ENCODE measurements around the gene DSCAML1.

DSCAML1 gene

DNA sequence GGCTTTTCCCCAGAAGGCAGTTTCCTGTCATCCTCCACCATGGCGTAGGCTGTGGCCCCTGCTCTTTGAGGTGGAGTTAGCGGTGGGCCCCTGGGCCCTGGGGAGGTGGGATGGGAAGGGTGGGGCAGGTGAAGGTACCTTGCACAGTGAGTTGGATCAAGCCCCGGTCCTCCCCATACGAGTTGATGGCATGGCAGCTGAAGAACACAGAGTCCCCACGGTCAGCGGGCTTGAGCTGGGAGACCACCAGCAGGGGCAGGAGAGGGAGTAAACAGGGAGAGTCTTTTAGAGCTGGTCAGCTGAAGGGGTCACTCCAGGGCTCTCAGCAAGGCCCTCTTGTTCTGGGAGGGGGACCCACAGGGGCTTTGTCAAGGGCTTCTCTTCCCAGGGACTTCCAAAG lies 316.0 kb downstream of the DSCAML1 start:
- DNase-seq: no peak

DNA sequence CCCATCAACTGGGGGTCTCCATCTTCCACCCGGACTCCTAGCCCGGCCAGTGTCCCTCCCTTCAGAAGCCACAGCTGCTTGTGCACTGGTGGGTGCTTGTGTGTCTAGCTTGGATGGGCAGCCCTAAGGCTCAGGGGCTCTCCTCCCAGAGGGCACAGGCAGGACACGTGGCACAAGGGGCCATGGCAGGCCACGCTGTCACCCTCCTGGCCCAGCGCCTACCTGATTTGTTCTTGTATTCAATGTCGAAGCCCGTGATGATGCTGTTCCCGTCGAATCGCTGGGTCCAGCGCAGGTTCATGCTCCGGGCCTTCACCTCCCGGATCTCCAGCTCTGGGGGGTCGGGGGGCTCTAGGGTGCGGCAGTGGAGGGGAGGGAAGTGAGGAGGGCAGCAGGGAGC lies 316.8 kb downstream of the DSCAML1 start:
- DNase-seq: no peak

DNA sequence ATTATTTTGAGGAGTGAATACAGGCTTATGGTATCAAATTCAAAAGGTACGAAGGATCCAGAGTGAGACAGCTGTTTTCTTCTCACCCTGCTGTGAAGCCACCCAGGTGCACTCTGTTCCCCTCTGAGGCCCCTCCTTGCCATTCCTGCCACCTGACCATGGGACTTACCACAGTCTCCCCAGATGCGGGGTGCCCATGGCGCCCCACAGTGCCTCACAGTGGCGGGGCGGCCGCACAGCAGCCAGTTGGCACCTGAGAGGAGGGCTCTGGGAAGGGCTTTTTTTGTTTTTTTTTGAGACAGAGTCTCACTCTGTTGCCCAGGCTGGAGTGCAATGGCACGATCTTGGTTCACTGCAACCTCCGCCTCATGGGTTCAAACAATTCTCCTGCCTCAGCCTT lies 317.6 kb downstream of the DSCAML1 start:
- no peak for DNase-seq

DNA sequence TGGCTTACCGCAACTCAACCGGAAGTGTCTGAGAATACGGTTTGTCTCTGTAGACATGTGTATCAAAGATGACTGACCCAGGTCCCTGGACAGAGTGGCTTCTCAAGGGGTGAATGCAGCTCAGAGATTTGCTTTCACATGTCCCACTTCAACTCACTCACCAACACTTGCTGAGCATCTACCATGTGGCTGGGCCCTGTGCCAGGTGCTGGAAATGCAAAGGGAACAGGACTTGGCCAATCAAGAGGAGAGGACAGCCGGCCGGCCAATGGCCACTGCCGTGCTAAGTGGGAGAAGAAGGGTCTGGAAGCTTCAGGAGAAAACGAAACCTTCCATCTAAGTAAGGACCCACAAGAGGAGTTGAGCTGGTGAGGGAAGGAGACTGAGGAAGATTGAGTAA lies 318.1 kb downstream of the DSCAML1 start:
- DNase-seq: no peak

DNA sequence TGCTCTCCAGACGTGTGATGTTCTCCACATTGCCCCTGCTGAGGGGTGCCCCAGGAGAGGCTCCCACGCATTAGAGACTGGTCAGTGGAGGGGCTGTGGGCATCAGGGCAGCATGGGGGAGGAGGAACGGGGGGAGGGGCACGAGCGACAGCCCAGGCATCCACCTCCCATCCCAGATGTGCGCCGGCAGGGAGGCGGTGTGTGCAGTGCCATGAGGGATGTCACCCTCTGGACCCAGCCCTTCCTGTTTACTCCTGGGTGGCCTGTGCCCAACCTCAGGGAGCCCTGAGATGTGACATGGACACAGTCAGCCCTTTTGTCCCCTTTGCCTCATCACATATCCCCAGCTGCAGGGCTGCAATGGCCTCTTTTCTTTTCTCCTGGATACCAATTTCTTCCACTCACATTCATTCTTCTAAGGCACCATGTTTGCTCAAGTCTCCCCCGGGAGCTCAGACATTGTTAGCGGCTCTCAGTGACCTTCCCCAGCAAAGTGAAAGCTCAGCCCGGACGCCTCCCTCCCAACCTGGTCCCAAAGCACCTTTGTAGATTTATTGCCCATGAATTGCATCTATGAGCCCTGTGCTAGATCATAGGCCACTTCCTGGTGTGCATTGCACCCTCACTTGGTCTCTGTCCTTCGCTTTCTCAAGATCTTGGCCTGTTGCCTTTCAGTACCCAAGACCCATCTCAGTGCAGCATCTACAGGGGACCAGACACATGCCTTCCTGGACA lies 318.7 kb downstream of the DSCAML1 start:
- no peak for DNase-seq

DNA sequence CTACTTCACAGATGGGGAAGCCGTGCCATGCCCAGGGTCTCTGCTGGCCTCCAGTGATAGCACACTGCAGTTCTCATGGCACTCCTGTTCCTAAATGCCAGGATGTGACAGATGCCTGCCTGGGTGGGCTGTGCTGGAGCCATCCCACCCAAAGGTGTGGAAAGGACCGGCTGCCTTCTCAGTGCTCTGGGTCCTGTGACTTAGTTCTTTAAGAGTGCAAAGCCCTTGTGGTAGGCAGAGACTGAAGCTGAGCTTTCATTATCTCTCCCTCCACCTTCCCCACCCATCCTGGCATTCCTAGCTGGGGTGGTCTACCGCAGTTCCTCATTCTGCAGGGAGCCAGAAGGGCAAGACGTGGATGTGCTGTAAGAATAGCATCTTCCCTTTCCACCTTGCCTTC lies 319.3 kb downstream of the DSCAML1 start:
- no peak for DNase-seq

DNA sequence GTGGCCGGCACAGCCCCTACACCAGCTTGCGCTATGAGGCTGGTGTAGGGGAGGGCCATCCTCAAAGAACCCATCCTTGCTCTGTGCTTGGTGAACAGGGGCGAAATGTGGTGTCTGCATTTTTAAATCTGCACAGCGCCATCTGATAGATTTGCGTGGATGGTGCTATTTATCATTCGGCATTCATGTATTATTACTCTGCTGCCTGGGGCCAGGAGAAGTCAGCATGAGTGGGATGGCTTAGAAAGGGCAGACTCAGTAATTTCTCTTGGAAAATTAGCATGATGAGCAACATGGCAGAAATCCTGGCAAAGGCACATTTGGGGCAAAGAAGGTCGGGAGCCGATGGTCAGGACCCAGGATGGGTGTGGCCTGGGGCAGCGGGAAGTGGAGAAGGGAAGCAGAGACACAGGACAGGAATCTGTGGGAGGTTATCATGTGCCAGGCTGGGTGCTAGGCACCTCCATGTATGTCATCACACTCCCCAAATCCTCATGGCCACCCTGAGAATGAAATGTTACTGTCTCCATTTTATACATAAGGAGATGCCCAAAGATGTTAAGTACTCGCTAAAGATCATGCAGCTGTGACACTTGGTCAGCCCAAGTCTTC lies 320.4 kb downstream of the DSCAML1 start:
- no peak for DNase-seq

DNA sequence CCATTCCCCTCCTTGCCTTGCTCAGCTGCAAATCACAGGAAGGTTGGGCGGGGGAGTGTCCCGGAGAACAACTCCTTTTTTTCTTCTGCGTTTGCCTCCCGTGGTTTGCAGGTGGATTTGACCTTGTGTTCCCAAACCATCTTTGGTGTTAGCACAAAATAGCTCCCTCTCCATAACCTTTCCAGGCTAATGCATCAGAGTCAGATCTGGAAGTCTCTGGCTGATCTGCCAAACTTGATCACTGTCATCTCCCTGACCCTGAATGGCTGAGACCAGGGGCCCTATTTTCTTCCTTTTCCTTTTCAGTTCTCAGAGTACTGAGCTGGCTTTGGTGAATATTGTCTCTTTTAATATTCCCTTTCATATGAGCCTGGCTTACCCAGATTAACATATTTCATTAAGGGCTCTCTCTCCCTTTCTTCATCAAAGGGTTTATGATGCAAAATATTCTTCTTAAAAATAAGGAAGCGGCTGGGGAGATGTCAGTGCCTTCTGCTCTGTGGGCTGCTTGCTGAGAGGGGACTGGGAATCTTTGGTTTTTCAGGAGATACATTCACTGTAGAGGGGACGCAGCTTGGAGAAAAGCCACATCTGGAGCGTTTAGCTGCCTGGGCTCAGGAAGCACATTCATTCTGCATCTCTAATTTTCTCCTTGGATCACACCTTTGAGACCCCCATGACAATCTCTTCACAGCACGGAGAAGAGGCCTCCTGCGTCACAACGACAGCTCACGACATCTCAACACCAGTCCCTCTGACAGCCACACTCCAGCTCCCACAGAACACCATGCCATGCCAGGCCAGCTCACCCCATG lies 321.1 kb downstream of the DSCAML1 start:
- DNase-seq: no peak

DNA sequence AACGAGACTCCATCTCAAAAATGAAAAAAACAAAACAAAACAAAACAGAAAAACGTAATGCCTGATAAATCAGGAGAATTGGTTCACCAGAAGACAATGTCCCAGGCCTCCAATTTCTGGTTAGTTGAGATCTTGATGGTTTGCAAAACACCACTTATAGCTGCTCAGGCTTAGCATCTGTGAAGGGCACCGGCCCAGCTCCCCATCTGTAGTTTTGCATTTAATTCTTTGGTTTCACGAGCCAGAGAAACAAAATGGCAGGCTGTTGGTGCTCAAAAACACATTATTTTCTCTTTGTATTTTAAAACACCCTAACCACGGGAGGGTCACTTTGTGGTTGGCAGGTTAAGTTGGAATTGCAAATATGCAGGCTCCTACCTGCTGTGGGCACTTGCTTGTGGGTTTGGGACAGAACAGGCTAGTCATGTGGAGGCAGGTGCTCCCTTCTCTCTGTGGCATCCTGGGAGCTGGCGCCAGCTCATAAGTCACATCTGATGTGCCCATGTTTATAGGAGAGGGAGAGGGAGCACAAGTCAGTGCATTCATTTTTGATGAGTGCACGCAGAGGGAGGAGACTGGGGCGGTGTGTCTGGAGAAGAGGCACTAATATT lies 323.4 kb downstream of the DSCAML1 start:
- no peak for DNase-seq

DNA sequence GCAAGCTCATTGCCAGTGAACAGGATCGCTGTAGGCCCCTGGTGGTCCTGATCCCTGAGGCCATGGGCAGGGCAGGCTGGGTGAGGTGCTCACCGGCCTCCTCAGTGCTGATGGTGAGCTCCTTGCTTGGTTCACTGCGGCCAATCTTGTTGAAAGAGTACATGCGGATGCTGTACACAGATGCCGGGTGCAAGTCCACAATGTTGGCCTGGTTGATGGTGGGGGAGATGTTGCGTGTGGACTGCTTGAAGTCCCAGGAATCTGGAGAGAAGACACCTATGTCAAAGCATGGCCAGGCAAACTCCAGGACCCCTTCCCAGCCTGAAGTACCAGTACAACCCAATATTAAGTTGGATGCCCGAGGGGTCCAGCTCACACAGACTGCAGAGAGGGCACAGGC lies 325.2 kb downstream of the DSCAML1 start:
- DNase-seq: no peak

DNA sequence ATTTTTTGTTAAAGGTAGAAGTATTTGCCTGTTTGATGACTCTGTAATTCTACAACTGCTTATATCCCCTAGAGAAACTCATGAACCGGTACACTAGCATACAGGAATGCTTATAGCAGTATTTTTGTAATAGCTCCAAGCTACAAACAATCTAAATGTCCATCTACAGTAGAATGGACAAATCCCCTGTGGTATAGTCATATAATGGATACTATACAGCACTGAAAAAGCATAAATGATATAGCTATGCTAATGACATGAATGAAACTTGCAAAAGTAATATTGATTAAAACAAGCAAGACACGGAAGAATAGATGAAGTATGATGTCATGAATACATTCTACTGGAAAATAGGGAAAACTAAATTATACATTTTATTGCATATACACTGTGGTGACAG lies 326.4 kb downstream of the DSCAML1 start:
- DNase-seq: no peak

DNA sequence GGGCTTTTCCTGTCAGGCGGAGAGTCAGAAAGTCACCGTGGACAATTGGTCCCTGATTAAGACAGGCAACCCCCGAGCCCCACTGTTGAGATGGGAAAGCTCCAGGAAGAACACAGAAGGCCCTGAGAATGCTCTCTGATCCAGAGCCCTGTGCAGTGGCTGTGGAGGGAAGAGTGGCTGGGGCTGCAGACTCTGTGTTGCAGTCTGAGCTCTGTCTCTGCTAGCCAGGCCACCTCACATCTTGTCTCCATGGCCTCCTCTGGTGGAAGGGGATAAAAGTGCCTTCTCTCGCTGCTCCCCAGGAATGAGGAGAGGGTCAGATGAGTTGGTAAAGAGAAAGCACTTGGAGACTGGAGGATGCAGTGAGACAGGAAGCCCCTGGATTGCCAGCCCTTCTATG lies 328.1 kb downstream of the DSCAML1 start:
- DNase-seq: no peak

DNA sequence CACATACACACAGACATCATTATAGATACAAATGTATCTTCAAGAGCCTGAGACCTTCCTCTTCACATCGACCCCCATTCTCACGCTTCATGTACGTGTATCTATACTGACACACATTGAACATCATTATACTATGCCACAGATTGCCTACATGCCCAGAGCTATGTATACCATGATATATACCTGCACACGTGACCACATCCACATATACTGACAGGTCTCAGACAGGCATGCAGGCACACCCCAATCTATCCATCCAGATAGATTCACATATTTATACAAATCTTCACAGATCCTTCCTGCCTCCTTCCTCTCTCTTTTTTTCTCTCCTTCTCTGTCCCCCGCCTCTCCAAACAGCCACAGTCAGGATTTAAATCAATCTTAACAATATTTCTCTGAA lies 329.2 kb downstream of the DSCAML1 start:
- no peak for DNase-seq

DNA sequence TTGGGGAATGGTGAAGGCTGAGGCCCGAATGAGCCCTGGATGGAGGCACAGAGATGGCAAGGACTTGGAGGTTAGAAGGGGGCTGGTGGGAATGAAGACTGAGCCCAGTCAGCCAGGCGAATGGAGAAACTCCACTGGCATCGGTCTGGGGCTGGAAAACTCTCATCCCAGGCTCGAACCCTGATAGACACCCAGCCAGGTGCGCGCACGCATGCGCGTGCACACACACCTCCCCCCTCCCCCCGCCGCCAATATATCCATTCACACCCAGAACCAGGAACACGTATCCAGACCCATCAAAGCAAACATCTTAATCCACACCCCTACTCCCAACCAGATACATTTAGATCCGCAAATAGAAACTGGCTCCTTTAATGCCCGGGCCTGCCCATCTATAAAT lies 330.1 kb downstream of the DSCAML1 start:
- no peak for DNase-seq

DNA sequence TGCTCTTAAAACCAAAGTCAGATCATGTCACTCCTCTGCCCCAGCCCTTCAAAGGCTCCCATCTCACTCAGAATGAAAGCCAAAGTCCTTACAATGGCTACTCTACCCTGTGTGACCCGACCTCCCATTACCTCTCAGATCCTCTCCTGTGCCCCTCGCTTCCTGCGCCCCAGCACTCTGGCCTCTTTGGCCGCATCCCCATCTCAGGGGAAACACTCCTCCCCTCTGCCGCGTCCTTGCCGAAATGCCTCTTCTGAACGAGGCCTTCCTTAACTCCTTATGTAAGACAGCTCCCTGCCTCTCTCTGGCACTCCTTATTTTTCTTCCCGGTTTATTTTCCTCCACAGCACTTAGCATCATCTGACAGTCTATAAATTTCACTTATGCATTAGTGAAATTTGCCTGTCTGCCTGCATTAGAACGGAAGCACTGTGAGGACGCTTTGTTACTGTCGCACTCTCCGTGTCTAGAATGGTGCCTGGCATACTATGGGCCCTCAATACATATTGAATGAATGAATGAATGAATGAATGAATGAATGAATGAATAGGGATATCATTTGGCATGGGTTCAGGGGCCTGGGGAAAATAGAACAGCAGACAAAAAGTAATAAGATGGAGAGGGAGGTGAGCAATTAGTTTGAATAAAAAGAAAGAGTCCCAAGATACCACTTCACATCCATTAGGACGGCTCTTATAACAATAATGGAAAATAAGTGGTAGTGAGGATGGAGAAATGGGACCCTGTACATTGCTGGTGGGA lies 331.6 kb downstream of the DSCAML1 start:
- no peak for DNase-seq

DNA sequence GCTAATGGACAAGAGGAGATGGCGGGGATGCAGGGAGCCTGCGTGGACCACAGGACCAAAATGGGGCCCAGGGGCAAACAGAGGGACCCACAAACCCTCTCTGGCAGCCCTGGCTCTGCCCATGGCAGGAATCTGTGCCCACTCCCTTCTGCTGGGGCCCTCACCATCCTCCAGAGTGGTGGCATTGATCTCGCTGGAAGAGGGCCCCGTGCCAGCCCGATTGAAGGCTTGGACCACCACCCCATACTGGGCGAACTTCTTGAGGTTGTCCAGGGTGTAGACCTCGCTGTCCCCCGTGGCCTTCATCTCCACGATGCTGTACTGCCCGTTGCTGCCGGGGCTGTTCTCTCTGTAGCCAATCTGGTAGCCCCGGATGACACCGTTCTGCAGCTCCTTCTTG lies 332.2 kb downstream of the DSCAML1 start:
- no peak for DNase-seq

DNA sequence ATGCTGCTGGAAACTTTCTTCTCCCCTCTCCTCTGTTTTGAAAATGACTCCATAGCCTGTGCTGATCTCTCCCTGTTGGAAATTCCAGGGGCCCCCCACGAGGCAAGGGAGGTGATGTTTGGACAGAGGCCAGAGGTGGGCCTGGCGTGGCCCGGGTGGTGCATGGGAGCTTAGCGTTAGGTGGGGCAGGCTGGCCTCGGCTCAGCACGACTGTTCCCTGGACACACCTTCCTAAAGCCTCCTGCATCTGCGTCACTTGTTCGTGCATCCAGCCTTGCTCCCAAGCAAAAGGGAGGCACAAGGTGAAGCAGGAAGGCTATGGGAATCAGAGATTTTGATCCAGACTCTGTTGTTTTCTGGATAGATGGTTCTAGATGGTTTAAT lies 334.2 kb downstream of the DSCAML1 start:
- DNase-seq: no peak

DNA sequence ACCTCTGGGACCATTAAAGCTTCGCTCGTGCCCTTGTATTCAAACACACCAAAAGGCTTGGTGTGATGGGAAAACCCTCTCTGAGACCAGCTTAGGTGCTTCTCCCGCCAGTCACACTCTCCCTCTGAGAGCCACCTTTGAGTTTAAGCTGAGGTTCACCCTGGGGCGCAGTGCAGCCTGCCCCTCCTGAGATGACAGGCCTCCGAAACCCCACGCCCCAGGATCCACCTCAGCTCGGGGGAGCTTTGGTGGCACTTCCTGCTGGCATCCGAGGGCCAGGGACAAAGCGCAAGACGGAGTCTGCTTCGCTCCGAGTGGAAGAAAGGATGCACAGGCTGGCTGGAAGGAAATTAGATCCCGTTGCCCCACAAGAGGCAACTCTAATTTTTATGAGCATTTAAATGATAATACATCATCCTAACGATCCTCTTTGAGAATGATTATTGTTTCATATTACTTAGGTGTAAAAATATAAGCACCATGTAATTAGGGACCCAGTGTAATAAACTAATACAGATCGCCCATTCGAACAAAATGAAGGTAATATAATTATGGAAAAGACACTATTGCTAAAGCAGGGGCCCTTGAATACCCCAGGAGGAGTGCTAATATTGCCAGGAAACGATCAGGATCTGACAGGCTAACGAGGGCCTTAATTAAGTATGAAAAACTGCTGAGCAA lies 334.7 kb downstream of the DSCAML1 start:
- no peak for DNase-seq

DNA sequence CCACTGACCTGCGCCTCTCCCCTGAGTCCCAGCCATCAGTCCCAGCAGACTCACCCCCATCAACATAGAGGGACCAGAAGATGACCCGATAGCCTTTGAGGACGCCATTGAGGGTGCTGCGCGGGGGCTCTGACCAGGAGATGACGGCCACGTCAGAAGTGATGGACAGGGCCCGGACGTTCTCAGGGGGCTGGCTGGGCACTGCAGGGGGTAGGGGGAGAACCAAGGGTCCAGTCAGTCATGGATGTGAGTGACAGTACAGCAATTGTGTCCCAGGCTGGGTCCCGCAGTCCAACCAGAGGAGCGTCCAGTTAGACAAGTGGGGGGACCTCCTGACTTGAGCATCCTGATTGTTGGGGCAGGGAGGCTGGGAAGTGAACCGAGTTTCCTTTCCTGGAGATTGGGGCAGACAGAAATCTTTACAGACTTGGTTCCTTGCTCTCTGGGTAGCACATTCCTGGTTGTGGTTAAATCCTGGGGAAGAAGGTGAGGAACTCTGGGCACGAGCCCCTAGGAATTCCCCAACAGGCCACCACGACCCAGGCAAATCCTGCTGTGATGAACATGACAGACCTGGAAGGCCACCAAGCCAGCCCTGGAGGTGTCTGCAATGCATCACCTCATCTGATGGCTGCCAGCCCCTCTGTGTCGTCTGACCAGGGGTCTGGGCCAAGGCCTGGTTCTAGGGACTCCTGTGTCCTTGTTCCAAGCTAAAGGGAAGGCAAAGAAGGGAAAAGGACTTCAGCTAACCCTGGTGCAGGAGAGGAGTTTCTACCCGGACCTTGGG lies 335.4 kb downstream of the DSCAML1 start:
- DNase-seq: no peak

DNA sequence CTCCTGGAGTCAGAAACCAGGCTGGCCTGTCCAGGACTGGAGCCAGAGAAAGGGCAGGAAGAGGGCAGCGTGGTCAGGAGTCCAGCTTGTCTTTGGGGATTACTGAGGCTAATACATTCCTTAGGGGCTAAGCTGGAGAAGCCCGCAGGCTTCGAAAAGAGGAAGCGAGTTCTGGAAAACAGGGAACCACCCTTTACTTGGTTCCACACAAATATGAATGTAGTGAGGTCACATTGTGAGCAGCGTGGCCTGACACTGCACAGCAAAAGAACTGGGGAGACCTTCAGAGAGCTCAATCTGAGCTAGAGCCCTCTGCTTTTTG lies 337.1 kb downstream of the DSCAML1 start:
- DNase-seq: no peak

DNA sequence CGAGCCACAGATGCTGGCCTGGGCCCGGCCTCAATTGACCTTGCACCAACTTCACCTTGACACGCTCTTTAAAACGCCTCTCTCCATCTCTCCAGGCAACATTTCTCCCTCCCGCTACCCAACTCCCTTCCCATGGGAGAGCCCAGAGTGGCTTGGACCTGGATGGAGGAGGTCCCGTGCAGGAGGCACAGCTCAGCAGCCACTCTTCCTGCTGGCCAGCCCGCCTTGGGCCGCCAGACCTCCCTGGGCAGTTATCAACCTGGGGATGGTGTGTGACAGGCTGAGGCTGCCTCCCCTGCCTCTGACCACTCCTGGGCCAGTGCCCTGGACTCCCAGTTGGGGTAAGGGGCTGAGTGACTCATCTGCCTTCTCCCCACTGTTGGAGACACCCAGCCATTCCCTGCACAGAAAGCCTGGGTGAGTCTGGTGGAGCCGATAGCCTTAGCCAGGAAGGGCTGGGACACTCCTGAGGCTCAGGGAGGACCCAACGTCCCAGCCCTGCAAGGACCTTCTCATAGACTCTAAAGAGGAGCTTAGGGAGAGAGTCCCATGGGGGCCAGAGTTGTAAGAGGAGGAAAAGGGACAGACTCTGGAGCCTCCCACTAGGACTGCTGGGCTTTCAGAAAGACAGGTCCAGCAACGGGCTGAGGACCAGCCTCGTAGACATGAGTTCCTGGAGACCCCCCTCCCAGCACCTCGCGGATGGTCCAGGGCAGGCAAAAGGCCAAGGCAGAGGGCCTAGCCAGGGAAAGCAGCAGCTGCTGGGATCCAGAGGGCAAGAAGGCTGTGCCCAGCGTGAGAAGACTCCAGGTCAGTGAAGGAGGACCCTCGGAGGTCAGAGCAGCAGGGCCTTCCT lies 337.7 kb downstream of the DSCAML1 start:
- DNase-seq: no peak

Data from T-helper 9 cell (primary cell).